Progenitor cell of endocrine pancreas (in vitro differentiated cells): ENCODE measurements around the gene BPI. TPM values are rescaled to one million over a fixed set of nuclear protein-coding genes. Genes with fewer than 3 reads are reported as not detected.
A peak's percentile ranks its signal among the peaks of the same experiment; 100 is the strongest.

Experiments
- DNase-seq: peaks from one replicate; pipeline ENCODE4 v3.0.0; 2021; ENCODE audit warnings: low spot score; ENCODE audit not compliant: unreplicated experiment
- H3K27ac Mint-ChIP-seq: 2 replicates; pipeline ENCODE4 v1.8.0; 2021; ENCODE audit warnings: mild to moderate bottlenecking, moderate library complexity, mixed read lengths
- H3K27me3 Mint-ChIP-seq: 2 replicates; pipeline ENCODE4 v1.8.0; 2021; ENCODE audit warnings: mixed read lengths
- H3K36me3 Mint-ChIP-seq: 2 replicates; pipeline ENCODE4 v1.8.0; 2022; ENCODE audit warnings: mixed read lengths; ENCODE audit not compliant: insufficient read depth
- H3K4me1 Mint-ChIP-seq: 2 replicates; pipeline ENCODE4 v1.8.0; 2021; ENCODE audit warnings: low read depth, mixed read lengths
- H3K4me3 Mint-ChIP-seq: 2 replicates; pipeline ENCODE4 v1.8.0; 2021; ENCODE audit warnings: low read depth, mild to moderate bottlenecking, moderate library complexity, mixed read lengths
- H3K9me3 Mint-ChIP-seq: 2 replicates; pipeline ENCODE4 v1.8.0; 2021; ENCODE audit warnings: low read depth, mixed read lengths
- total RNA-seq: library from RNA; stranded (reverse); gene quantifications from 2 replicates; pipeline ENCODE4 v1.2.1, GENCODE V29; 2021
- TF ChIP-seq, protein P1 (sequence below): fragments of 200-600 bp; sonication (generic); IDR thresholded peaks from one replicate; pipeline ENCODE4 v1.5.0; 2021; ENCODE audit warnings: antibody characterized with exemption, mild to moderate bottlenecking; ENCODE audit not compliant: unreplicated experiment

BPI gene
- total RNA-seq, 1 donor from 2014 or later, result not detected

DNA sequence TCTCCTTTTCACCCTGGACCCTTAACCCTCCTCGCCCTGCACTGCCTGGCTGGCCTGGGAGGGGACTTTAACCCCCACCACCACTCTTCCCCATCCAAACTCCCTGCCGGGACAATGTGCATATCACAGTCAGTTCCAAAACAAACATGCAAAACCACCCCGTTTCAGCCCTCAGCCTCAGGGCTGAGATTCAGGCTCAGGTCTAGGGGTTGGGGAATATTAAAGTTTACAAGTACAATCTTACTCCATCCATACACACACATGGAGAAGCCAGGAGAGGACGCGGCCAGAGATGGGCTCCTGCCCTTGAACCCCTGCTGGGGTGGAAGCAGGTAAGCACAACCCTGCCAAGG, 44.0 kb upstream of the BPI start:
- no peak for DNase-seq
- H3K4me1 Mint-ChIP-seq, result peaks cover 3% of the 10 kb centered on the region
- peaks cover 39% of the 10 kb centered on the region for H3K27me3 Mint-ChIP-seq
- no peaks in the 10 kb centered on the region for H3K36me3 Mint-ChIP-seq
- TF ChIP-seq, protein P1, sequence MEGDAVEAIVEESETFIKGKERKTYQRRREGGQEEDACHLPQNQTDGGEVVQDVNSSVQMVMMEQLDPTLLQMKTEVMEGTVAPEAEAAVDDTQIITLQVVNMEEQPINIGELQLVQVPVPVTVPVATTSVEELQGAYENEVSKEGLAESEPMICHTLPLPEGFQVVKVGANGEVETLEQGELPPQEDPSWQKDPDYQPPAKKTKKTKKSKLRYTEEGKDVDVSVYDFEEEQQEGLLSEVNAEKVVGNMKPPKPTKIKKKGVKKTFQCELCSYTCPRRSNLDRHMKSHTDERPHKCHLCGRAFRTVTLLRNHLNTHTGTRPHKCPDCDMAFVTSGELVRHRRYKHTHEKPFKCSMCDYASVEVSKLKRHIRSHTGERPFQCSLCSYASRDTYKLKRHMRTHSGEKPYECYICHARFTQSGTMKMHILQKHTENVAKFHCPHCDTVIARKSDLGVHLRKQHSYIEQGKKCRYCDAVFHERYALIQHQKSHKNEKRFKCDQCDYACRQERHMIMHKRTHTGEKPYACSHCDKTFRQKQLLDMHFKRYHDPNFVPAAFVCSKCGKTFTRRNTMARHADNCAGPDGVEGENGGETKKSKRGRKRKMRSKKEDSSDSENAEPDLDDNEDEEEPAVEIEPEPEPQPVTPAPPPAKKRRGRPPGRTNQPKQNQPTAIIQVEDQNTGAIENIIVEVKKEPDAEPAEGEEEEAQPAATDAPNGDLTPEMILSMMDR, result no peak
- H3K27ac Mint-ChIP-seq, result no peak overlapping the region
- H3K4me3 Mint-ChIP-seq, result no peak overlapping the region
- no peaks in the 10 kb centered on the region for H3K9me3 Mint-ChIP-seq

DNA sequence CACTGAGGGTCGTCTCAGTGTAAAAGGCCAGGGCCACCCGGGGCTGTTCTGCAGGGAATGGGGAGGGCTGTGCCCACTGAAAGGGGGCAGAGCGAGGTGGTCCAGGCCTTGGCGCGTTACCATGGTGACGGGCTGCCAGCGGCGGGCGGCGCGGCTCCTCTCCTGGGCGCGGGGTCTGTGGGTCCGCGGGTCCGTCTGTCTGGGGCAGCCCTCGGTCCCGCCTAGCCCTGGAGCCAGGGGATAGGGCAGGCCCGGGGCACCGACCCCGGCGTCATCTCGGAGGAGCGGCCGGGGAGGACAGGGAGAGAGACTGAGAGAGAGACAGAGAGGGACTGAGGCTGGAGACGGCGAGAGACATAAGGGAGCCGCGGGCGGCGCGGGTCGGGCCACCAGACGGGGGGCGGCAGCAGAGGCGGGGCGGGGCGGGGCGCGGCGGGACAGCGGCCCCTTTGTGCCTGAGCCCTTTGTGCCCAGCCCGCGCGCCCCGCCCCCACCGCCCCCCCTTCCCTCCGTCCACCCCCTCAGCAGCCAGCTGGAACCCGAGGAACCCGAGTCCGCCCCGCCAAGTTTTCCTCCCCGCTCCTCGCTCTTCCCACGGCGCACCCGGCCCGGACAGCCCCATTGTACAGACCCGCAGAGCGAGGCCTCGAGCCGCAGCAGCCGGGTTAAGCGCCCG, 43.4 kb upstream of the BPI start, which contains the start of gene KIAA1755:
Gene KIAA1755 (minus strand): TSS at position 358 of the 676 bp plus-strand sequence. CDS start 235 bp downstream, at position 123.
- H3K4me1 Mint-ChIP-seq, result peaks cover 3% of the 10 kb centered on the region
- H3K27me3 Mint-ChIP-seq, result peaks cover 39% of the 10 kb centered on the region
- DNase-seq, result no peak
- peaks cover 1% of the 10 kb centered on the region for H3K9me3 Mint-ChIP-seq
- H3K27ac Mint-ChIP-seq, result no peak within 1 kb of the TSS
- peak within 1 kb of the TSS; percentile 18 for H3K4me3 Mint-ChIP-seq
- no peaks in the 10 kb centered on the region for H3K36me3 Mint-ChIP-seq
- TF ChIP-seq, protein P1, result no peak

DNA sequence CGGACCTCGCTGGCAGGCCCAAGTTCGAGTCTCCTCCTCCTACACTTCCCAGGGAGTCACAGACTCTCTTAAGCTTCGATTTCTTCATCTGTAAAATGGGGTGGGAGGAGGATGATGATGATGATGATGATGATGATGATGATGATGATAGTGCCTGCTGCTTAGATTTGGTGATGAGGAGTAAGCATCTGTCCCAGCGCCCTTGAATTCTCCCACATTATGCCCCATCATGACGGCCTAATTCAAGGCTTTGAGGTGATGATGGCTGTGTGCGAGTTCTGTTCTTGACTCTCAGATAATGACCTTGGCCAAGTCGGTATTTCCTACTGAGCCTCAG, 42.9 kb upstream of the BPI start:
- peak overlapping the region; percentile 18 for H3K4me3 Mint-ChIP-seq
- H3K27ac Mint-ChIP-seq, result no peak overlapping the region
- DNase-seq, result no peak
- TF ChIP-seq, protein P1, result no peak
- peaks cover 6% of the 10 kb centered on the region for H3K9me3 Mint-ChIP-seq
- H3K36me3 Mint-ChIP-seq, result no peaks in the 10 kb centered on the region
- H3K4me1 Mint-ChIP-seq, result peaks cover 3% of the 10 kb centered on the region
- peaks cover 38% of the 10 kb centered on the region for H3K27me3 Mint-ChIP-seq

DNA sequence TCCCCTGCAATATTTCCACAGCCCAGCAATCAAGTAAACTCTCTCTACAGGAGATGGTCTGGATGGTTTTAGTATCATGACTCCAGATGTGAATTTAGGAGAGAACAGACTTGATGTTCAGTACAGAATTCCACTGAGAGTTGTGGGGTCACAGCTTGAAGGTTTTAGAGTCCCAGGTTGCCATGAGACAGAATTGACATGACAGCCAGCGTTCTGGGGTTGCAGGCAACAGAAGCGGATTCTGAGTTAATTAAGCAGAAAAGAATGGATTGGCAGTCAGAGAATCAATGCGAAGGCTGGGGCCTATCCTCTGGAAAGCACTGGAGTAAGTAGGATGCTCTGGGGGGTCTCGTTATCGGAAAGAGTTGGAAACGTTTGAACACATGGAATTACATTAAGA, 41.0 kb upstream of the BPI start:
- Mint-ChIP-seq H3K4me3 (no peak overlapping the region), H3K27me3 (peaks cover 42% of the 10 kb centered on the region), H3K27ac (no peak overlapping the region), H3K36me3 (no peaks in the 10 kb centered on the region), H3K4me1 (peaks cover 3% of the 10 kb centered on the region), H3K9me3 (peaks cover 6% of the 10 kb centered on the region)
- TF ChIP-seq, protein P1, result no peak
- DNase-seq, result no peak

DNA sequence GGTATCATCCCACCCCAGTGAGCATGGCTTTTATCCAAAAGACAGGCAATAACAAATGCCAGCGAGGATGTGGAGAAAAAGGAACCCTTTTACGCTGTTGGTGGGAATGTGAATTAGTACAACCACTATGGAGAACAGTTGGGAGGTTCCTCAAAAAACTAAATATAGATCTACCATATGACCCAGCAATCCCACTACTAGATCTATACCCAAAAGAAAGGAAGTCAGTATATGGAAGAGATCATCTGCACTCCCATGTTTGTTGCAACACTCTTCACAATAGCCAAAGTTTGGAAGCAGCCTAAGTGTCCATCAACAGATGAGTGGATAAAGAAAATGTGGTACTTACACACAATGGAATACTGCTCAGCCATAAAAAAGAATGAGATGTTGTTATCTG, 37.5 kb upstream of the BPI start:
- peaks cover 35% of the 10 kb centered on the region for H3K27me3 Mint-ChIP-seq
- DNase-seq, result no peak
- no peak overlapping the region for H3K4me3 Mint-ChIP-seq
- H3K4me1 Mint-ChIP-seq, result no peaks in the 10 kb centered on the region
- H3K36me3 Mint-ChIP-seq, result no peaks in the 10 kb centered on the region
- H3K27ac Mint-ChIP-seq, result no peak overlapping the region
- TF ChIP-seq, protein P1, result no peak
- peaks cover 6% of the 10 kb centered on the region for H3K9me3 Mint-ChIP-seq
